WERI-Rb-1 (cell line): Measurements from ENCODE around the gene FZD2.

Experiments
- DNase-seq: peaks from one replicate; pipeline ENCODE4 v3.0.0-alpha.2; 2020
- H3K27ac ChIP-seq: fragments of 250-450 bp; sonication (Bioruptor Pico); 2 replicates; pipeline ENCODE4 v1.5.1; 2020; ENCODE audit warnings: mild to moderate bottlenecking, moderate library complexity
- H3K27me3 ChIP-seq: fragments of 250-450 bp; sonication (Bioruptor Pico); 2 replicates; pipeline ENCODE4 v1.5.1; 2021; ENCODE audit warnings: mild to moderate bottlenecking, low read depth, moderate library complexity; ENCODE audit not compliant: insufficient read depth, severe bottlenecking
- H3K36me3 ChIP-seq: fragments of 250-450 bp; sonication (Bioruptor Pico); 2 replicates; pipeline ENCODE4 v1.5.1; 2020; ENCODE audit warnings: mild to moderate bottlenecking, moderate library complexity
- H3K4me3 ChIP-seq: 2 replicates; pipeline ENCODE4 v1.5.1; 2011; ENCODE audit warnings: low read depth, mild to moderate bottlenecking, control low read depth, low read length
- H3K9me3 ChIP-seq: fragments of 250-450 bp; sonication (Bioruptor Pico); 2 replicates; pipeline ENCODE4 v1.5.1; 2021; ENCODE audit warnings: mild to moderate bottlenecking, moderate library complexity; ENCODE audit not compliant: severe bottlenecking
- TF ChIP-seq, protein P1 (sequence below): IDR thresholded peaks from 2 replicates; pipeline ENCODE4 v1.5.1; 2011; ENCODE audit warnings: low read depth, mild to moderate bottlenecking, control low read depth, inconsistent platforms, low read length

The FZD2 gene

DNA sequence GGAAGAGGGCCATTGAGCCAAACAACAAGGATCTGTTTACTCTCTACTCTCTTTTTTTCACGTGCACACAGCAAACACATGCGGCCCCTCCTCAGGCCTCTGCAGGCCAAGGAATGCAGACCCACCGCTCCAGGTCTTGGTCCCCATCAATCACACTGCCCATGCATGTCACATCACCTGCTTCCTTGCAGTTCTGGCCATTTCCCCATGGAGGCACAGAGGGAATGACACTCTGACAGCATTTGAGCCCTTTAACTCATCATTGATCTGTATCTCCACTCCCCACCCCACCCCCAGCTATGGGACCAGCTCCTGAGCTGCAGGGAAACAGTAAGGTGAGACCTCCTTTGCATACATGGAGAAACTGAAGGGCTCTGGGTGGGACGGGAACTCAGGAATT lies 53.0 kb downstream of the FZD2 start:
- DNase-seq, result no peak
- H3K27ac ChIP-seq, result no peak overlapping the region
- TF ChIP-seq, protein P1, sequence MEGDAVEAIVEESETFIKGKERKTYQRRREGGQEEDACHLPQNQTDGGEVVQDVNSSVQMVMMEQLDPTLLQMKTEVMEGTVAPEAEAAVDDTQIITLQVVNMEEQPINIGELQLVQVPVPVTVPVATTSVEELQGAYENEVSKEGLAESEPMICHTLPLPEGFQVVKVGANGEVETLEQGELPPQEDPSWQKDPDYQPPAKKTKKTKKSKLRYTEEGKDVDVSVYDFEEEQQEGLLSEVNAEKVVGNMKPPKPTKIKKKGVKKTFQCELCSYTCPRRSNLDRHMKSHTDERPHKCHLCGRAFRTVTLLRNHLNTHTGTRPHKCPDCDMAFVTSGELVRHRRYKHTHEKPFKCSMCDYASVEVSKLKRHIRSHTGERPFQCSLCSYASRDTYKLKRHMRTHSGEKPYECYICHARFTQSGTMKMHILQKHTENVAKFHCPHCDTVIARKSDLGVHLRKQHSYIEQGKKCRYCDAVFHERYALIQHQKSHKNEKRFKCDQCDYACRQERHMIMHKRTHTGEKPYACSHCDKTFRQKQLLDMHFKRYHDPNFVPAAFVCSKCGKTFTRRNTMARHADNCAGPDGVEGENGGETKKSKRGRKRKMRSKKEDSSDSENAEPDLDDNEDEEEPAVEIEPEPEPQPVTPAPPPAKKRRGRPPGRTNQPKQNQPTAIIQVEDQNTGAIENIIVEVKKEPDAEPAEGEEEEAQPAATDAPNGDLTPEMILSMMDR, result no peak
- H3K27me3 ChIP-seq, result no peaks in the 10 kb centered on the region
- no peak overlapping the region for H3K4me3 ChIP-seq
- H3K36me3 ChIP-seq, result no peaks in the 10 kb centered on the region
- peaks cover 4% of the 10 kb centered on the region for H3K9me3 ChIP-seq
